ENCODE data around the gene RBM38.

DNA sequence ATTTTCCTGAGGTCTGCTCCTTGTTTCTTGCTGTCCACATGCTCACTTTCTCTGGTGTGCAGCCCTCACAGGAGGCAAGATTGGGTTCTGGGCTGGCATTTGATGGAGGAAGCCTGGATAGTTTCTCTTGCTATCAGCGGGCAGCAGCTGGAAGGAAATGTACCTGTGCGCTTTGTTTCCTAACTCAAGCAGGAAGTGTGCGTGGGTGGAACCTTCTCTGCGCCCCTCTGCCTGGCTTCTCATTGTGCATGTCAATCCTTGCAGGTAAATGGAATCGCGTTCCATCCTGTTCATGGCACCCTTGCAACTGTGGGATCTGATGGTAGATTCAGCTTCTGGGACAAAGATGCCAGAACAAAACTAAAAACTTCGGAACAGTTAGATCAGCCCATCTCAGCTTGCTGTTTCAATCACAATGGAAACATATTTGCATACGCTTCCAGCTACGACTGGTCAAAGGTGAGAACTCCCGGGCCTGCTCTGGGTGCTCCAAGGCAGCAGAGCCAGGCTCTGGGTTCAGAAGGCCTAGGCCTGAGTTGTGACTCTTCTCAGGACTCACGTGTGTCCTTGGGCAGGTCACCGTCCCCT is 16.8 kb upstream of the RBM38 start:
- TF ChIP-seq, protein P1, sequence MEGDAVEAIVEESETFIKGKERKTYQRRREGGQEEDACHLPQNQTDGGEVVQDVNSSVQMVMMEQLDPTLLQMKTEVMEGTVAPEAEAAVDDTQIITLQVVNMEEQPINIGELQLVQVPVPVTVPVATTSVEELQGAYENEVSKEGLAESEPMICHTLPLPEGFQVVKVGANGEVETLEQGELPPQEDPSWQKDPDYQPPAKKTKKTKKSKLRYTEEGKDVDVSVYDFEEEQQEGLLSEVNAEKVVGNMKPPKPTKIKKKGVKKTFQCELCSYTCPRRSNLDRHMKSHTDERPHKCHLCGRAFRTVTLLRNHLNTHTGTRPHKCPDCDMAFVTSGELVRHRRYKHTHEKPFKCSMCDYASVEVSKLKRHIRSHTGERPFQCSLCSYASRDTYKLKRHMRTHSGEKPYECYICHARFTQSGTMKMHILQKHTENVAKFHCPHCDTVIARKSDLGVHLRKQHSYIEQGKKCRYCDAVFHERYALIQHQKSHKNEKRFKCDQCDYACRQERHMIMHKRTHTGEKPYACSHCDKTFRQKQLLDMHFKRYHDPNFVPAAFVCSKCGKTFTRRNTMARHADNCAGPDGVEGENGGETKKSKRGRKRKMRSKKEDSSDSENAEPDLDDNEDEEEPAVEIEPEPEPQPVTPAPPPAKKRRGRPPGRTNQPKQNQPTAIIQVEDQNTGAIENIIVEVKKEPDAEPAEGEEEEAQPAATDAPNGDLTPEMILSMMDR (IDR thresholded peaks at IDR 0.05): no peak
- TF ChIP-seq POLR2A (IDR thresholded peaks at IDR 0.05): no peak

Data from testis (tissue), 2 donors.